Kidney (tissue), 14 donors: ENCODE measurements around the gene CST3. TPM values are rescaled to one million over a fixed set of nuclear protein-coding genes. Genes with fewer than 3 reads are reported as not detected.

Experiments
- DNase-seq, 5 donors: peaks; one replicate each; pipeline ENCODE4 v3.0.0-alpha.2; 2013 to 2020
- FAIRE-seq: peaks from 2 replicates; lab custom pipeline; 2012; peaks lifted over from hg19 to GRCh38; lab: Jason Lieb, UNC
- H3K27ac ChIP-seq, 2 donors: one replicate each; pipeline ENCODE4 v1.7.0; 2013; ENCODE audit warnings: low read depth in 2 of 2, low read length in 2 of 2, inconsistent platforms in 1 of 2
- H3K27me3 ChIP-seq: one replicate; pipeline ENCODE4 v1.7.1; 2013; ENCODE audit warnings: low read length, inconsistent platforms; ENCODE audit not compliant: control insufficient read depth, insufficient read depth
- H3K36me3 ChIP-seq, 3 donors: one replicate each; pipeline versions ENCODE4 v1.7.0 to v1.7.1; 2013; ENCODE audit warnings: low read length in 3 of 3, control low read depth in 1 of 3, inconsistent platforms in 1 of 3; ENCODE audit not compliant: insufficient read depth in 3 of 3, control insufficient read depth in 2 of 3
- H3K4me1 ChIP-seq, 3 donors: one replicate each; pipeline versions ENCODE4 v1.7.0 to v1.7.1; 2013; ENCODE audit warnings: low read length in 3 of 3, inconsistent platforms in 1 of 3, low read depth in 1 of 3; ENCODE audit not compliant: control insufficient read depth in 2 of 3, insufficient read depth in 2 of 3
- H3K4me3 ChIP-seq, 3 donors: one replicate each; pipeline versions ENCODE4 v1.7.0 to v1.8.1; 2013; ENCODE audit warnings: low read length in 3 of 3, control low read depth in 1 of 3, inconsistent platforms in 1 of 3
- H3K9ac ChIP-seq, 3 donors: one replicate each; pipeline versions ENCODE4 v1.7.0 to v1.7.1; 2013; ENCODE audit warnings: low read length in 3 of 3, control low read depth in 1 of 3, inconsistent platforms in 1 of 3
- H3K9me3 ChIP-seq, 3 donors: one replicate each; pipeline versions ENCODE4 v1.7.0 to v1.7.1; 2013; ENCODE audit warnings: low read length in 3 of 3, control low read depth in 1 of 3, inconsistent platforms in 1 of 3; ENCODE audit not compliant: control insufficient read depth in 2 of 3, insufficient read depth in 1 of 3
- CTCF ChIP-seq: IDR thresholded peaks from 3 replicates; pipeline ENCODE4 v1.5.1; 2012; ENCODE audit warnings: mild to moderate bottlenecking, moderate library complexity, borderline replicate concordance; ENCODE audit not compliant: insufficient read depth; ENCODE audit errors: extremely low read depth
- intact Hi-C: fragments of 100-400 bp; cut with DNase I; formaldehyde crosslinking; loops from one replicate; pipeline ENCODE4 v1.11.1; 2022
- polyA plus RNA-seq: library from polyadenylated mRNA; stranded (reverse); fragments of 350-450 nt; fragmentation: Illumina TruSeq; extraction: RNeasy Lipid Tissue Mini Kit (QIAGEN cat#74804); gene quantifications from one replicate; pipeline ENCODE4 v1.2.3, GENCODE V29; 2014; ENCODE audit warnings: low read depth, low replicate concordance; ENCODE audit not compliant: insufficient read depth
- total RNA-seq: library from RNA; stranded (reverse); fragmentation: NEBNext Ultra II Directional; extraction: Animal tissue kit (Norgen Biotek cat#: 25700); gene quantifications from one replicate; pipeline ENCODE4 v1.2.1, GENCODE V29; 2021
- donor health status: control.
- donor health status: control.
- donor health status: control.
- donor health status: control.
- donor health status: control.
- donor health status: DM: yes; HTN: yes; CAD: no.
- donor health status: Normal renal cell carcinoma (clear cell type).

CST3 gene
- total and polyA plus RNA-seq, 2 donors from 2014 or later: 852 to 942 TPM

GRCh38 chr20:23658336-23658735 is 20.6 kb upstream of the CST3 start:
- no peak overlapping the region for H3K4me3 ChIP-seq
- H3K36me3 ChIP-seq: peaks cover 0 to 2% (median 0%) of the 10 kb centered on the region in 3 donors
- DNase-seq (no peak), FAIRE-seq (no peak)
- TF ChIP-seq CTCF: no peak
- H3K27ac ChIP-seq: no peak overlapping the region
- H3K4me1 ChIP-seq: peaks cover 7 to 10% (median 8%) of the 10 kb centered on the region in 3 donors
- H3K27me3 ChIP-seq: no peaks in the 10 kb centered on the region
- H3K9ac ChIP-seq: no peak overlapping the region
- H3K9me3 ChIP-seq: peaks cover 0 to 3% (median 0%) of the 10 kb centered on the region in 3 donors
- intact Hi-C loops: no loop called here

DNA sequence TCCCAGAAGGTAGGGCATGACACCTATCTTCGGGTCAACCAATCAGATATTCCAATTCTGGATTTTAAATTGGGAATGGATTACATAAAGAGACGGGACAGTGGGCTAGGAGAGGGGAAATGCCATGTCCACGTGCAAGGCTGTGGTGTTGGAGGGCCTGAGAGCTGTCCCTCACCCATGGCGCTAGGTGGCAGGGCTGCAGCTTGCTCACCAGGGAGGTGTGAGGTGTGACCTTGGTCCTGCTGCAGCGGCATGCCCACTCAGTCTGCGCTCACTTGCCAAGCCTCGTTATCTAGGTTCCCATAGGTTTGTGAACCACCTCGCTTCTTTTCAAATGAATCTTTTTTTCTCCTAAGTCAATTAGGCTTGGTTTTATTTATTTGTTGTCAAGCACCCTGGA is 19.4 kb upstream of the CST3 start:
- H3K36me3 ChIP-seq: peaks cover 0 to 2% (median 0%) of the 10 kb centered on the region in 3 donors
- FAIRE-seq (no peak), DNase-seq (no peak)
- no peak overlapping the region for H3K9ac ChIP-seq
- H3K27me3 ChIP-seq: no peaks in the 10 kb centered on the region
- H3K9me3 ChIP-seq: peaks cover 0 to 3% (median 0%) of the 10 kb centered on the region in 3 donors
- H3K4me3 ChIP-seq: no peak overlapping the region
- no peak overlapping the region for H3K27ac ChIP-seq
- intact Hi-C loops: no loop called here
- peaks cover 7 to 10% (median 8%) of the 10 kb centered on the region in 3 donors for H3K4me1 ChIP-seq
- TF ChIP-seq CTCF: no peak

- H3K27ac ChIP-seq: no peak overlapping the region
- no peak for TF ChIP-seq CTCF
- peaks cover 7 to 10% (median 8%) of the 10 kb centered on the region in 3 donors for H3K4me1 ChIP-seq
- peak in 2 of 5 donors; percentile 28 to 36 for DNase-seq
- no peak overlapping the region for H3K4me3 ChIP-seq
- H3K36me3 ChIP-seq: peaks cover 0 to 2% (median 0%) of the 10 kb centered on the region in 3 donors
- no peak for FAIRE-seq
- no peak overlapping the region for H3K9ac ChIP-seq
- no peaks in the 10 kb centered on the region for H3K27me3 ChIP-seq
- intact Hi-C loops: no loop called here
- peaks cover 0 to 3% (median 0%) of the 10 kb centered on the region in 3 donors for H3K9me3 ChIP-seq
Measured at GRCh38 chr20:23656372-23656771, 18.6 kb upstream of the CST3 start.
